ENCODE data around the gene MAPKAP1.

MAPKAP1 gene

GRCh38 chr9:125515983-125516940 lies 190.7 kb downstream of the MAPKAP1 start:
- no peak for DNase-seq (ENCODE audit: low read depth)
- no peak overlapping the region for H3K4me3 ChIP-seq (ENCODE audit: low read depth, low read length)
- TF ChIP-seq POLR2A (IDR thresholded peaks at IDR 0.05; ENCODE audit: extremely low read depth, insufficient read length) (no peak), CTCF (IDR thresholded peaks at IDR 0.05; ENCODE audit: low read depth, low read length) (no peak), MYC (IDR thresholded peaks at IDR 0.05; ENCODE audit: low read depth, low read length) (no peak)
- TF ChIP-seq, protein P1, sequence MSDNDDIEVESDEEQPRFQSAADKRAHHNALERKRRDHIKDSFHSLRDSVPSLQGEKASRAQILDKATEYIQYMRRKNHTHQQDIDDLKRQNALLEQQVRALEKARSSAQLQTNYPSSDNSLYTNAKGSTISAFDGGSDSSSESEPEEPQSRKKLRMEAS (IDR thresholded peaks at IDR 0.05; ENCODE audit: low read depth, low read length), result no peak

DNA sequence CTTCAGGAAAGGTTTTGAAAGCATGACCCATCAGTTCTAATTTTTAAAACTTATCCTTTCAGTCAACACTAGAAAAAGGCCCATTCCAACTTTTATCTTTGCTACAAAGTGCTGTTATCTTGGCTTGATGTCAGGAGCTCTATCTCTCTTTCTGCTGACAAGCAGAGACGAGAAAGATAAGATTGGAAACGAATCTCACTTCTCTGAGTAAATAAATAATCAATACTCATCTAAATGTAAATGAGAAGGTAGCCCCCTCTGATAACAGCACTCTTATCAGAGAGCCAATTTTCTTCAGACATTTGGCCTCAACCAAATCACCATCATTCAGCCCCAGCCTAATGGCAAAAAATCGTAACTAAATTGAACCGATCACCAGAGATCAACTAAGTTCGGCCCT lies 191.7 kb downstream of the MAPKAP1 start:
- no peak overlapping the region for H3K4me3 ChIP-seq (ENCODE audit: low read depth, low read length)
- TF ChIP-seq, protein P1 (IDR thresholded peaks at IDR 0.05; ENCODE audit: low read depth, low read length), result no peak
- no peak for TF ChIP-seq MYC (IDR thresholded peaks at IDR 0.05; ENCODE audit: low read depth, low read length)
- no peak for TF ChIP-seq CTCF (IDR thresholded peaks at IDR 0.05; ENCODE audit: low read depth, low read length)
- TF ChIP-seq POLR2A (IDR thresholded peaks at IDR 0.05; ENCODE audit: extremely low read depth, insufficient read length), result no peak
- no peak for DNase-seq (ENCODE audit: low read depth)

DNA sequence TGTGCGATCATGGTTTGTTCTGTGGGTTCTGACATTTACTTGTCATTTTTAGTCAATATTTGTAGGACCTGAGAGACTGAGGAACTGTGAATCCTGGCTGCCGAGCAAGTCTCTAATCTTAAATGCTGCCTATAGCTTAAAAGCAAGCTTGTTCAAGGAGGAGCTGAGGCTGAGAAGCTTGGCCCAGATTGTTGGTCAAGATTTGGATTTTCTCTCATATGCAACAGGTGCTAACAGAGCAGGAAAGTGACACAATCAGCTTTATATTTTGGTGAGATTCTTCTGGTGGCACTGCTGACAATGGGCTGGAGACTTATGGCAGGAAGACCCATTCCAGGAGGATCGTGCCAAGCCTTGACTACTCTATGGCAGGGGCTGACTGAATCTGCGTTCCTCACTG lies 192.5 kb downstream of the MAPKAP1 start:
- no peak overlapping the region for H3K4me3 ChIP-seq (ENCODE audit: low read depth, low read length)
- TF ChIP-seq, protein P1 (IDR thresholded peaks at IDR 0.05; ENCODE audit: low read depth, low read length), result no peak
- TF ChIP-seq MYC (IDR thresholded peaks at IDR 0.05; ENCODE audit: low read depth, low read length) (no peak), CTCF (IDR thresholded peaks at IDR 0.05; ENCODE audit: low read depth, low read length) (no peak), POLR2A (IDR thresholded peaks at IDR 0.05; ENCODE audit: extremely low read depth, insufficient read length) (no peak)
- no peak for DNase-seq (ENCODE audit: low read depth)

GRCh38 chr9:125513668-125514413 lies 193.2 kb downstream of the MAPKAP1 start:
- no peak overlapping the region for H3K4me3 ChIP-seq (ENCODE audit: low read depth, low read length)
- DNase-seq (ENCODE audit: low read depth), result peak; percentile 11
- TF ChIP-seq CTCF (IDR thresholded peaks at IDR 0.05; ENCODE audit: low read depth, low read length) (no peak), MYC (IDR thresholded peaks at IDR 0.05; ENCODE audit: low read depth, low read length) (no peak), POLR2A (IDR thresholded peaks at IDR 0.05; ENCODE audit: extremely low read depth, insufficient read length) (no peak)
- TF ChIP-seq, protein P1 (IDR thresholded peaks at IDR 0.05; ENCODE audit: low read depth, low read length), result no peak

- TF ChIP-seq, protein P1 (IDR thresholded peaks at IDR 0.05; ENCODE audit: low read depth, low read length), result no peak
- TF ChIP-seq POLR2A (IDR thresholded peaks at IDR 0.05; ENCODE audit: extremely low read depth, insufficient read length) (no peak), CTCF (IDR thresholded peaks at IDR 0.05; ENCODE audit: low read depth, low read length) (no peak), MYC (IDR thresholded peaks at IDR 0.05; ENCODE audit: low read depth, low read length) (no peak)
- no peak overlapping the region for H3K4me3 ChIP-seq (ENCODE audit: low read depth, low read length)
- DNase-seq (ENCODE audit: low read depth), result no peak
These were observed 193.7 kb downstream of the MAPKAP1 start for GRCh38 chr9:125513303-125513667.

Data from NB4 (cell line).